Measurements from ENCODE around the gene DCAF15.
"Not testable (repeated sequence)": the region's sequence is repeated elsewhere in the genome, so short reads cannot be mapped to it uniquely, and the experiment has no call there.

Gene DCAF15

DNA sequence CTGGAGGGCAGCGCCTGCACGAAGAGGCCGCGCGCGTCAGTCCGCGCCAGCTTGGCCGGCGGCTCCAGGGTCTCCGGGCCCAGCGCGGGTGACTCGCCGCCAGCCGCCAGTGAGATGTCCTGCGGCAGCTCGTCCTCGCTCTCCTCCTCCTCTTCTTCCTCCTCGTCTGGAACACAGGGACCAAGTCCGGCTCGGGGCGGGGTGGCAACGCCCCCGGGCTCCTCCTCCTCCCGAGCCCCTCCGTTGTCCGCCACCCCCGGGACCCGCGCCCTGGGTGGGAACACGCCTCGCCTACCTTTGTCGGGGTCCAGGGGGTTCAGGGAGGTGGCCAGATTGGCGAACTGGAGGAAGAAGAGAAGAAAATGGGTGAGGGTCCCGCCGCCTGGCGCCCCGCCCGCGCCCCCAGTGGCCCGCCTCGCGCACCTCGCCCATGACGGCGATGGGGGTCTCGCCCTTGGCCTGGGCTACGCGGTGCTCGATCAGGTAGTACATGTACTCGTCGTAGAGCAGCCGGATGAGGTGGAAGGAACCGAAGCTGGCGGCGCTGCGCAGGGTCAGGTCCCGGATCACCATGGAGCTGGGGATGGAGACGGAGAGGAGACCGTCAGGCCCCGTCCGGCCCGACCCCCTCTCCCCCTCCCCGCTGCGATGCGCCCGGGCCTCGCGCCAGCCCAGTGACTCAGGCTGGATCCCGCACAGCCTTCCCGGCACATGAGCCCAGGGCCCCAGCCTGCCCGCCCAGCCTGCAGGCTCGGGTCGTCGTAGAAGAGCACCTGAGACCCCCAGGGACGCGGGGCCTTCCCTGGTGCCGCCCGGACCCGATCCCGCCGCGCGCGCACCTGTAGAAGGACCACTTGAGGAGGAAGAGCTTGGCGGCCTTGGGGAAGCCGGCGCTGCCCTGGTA, 10.6 kb downstream of the DCAF15 start:
- no peak overlapping the region for H3K4me3 ChIP-seq (ENCODE audit: control insufficient read depth, low read depth, low read length)
- TF ChIP-seq, protein P1, sequence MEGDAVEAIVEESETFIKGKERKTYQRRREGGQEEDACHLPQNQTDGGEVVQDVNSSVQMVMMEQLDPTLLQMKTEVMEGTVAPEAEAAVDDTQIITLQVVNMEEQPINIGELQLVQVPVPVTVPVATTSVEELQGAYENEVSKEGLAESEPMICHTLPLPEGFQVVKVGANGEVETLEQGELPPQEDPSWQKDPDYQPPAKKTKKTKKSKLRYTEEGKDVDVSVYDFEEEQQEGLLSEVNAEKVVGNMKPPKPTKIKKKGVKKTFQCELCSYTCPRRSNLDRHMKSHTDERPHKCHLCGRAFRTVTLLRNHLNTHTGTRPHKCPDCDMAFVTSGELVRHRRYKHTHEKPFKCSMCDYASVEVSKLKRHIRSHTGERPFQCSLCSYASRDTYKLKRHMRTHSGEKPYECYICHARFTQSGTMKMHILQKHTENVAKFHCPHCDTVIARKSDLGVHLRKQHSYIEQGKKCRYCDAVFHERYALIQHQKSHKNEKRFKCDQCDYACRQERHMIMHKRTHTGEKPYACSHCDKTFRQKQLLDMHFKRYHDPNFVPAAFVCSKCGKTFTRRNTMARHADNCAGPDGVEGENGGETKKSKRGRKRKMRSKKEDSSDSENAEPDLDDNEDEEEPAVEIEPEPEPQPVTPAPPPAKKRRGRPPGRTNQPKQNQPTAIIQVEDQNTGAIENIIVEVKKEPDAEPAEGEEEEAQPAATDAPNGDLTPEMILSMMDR (conservative IDR thresholded peaks at IDR 0.05; ENCODE audit: control insufficient read depth, insufficient read depth, low read depth, low read length) = no peak
- peak; percentile 40 for DNase-seq (ENCODE audit: low read depth)

DNA sequence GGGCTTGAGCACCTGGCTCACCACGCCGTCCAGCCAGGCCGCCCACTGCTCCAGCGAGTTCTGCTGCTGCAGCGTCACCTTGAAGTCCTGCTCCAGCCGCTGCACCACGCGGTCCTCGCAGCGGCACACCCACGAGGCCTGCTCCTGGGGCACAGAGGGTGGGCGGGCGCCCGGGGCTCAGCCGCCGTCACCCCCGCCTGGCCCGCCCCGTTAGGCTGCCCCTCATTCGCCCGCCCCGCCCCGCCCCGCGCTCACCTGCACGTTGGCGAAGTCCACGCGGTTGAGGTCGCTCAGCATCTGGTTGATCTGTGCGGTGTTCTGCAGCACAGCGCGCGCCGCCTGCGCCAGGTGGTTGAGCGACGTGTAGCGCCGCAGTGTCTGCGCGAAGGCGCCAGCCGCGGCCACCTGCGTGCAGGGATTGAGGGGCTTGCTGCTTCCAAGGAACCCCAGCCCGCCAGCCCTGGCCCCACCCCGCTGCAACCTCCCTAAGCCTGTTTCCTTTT, 11.3 kb downstream of the DCAF15 start:
- H3K4me3 ChIP-seq (ENCODE audit: control insufficient read depth, low read depth, low read length) = no peak overlapping the region
- DNase-seq (ENCODE audit: low read depth) = no peak
- TF ChIP-seq, protein P1 (conservative IDR thresholded peaks at IDR 0.05; ENCODE audit: control insufficient read depth, insufficient read depth, low read depth, low read length) = no peak

DNA sequence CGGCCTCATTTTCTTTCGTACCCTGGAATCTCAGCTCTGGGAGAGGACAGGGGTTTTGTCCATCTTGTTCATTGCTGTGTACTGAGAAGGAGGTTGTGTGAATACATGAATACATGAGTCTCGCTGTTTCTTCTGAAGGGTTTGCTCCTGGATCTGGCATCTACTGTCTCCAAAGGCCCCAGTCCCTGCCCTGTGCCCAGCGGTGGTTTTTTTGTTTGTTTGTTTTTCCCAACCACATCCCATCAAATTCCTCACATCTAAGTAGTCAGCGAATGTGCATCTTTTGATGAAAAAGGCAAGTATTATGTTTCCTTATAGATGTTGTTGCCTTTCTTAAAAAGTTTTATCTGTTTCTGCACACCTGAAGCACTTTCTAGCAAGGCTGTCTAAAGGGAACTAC, 12.5 kb downstream of the DCAF15 start:
- no peak overlapping the region for H3K4me3 ChIP-seq (ENCODE audit: control insufficient read depth, low read depth, low read length)
- TF ChIP-seq, protein P1 (conservative IDR thresholded peaks at IDR 0.05; ENCODE audit: control insufficient read depth, insufficient read depth, low read depth, low read length) = no peak
- DNase-seq (ENCODE audit: low read depth) = peak; percentile 57

DNA sequence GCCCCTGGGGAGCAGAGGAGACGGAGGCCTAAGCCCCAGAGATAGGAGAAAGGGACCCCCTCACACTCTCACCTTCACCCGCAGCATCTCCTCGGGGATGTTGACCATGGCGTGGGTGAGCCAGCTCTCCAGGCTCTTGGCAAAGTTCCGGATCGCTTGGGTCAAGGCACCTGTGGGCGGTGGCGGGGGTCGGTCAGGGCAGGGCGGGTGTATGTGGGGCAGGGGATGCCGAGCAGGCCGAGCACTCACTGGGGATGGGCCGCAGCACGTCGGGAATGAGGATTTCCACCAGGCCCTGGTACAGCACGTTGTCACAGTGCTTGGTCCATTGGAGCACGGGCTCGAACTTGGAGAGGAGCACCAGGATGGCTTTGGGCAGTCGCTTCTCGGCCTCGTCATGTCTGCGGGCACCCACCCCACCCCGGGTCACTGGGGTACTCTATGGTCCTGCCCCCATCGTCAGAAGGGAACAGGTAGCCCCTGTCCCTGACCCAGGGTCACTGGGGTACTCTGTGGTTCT, 13.1 kb downstream of the DCAF15 start:
- no peak overlapping the region for H3K4me3 ChIP-seq (ENCODE audit: control insufficient read depth, low read depth, low read length)
- TF ChIP-seq, protein P1 (conservative IDR thresholded peaks at IDR 0.05; ENCODE audit: control insufficient read depth, insufficient read depth, low read depth, low read length) = no peak
- DNase-seq (ENCODE audit: low read depth) = no peak

DNA sequence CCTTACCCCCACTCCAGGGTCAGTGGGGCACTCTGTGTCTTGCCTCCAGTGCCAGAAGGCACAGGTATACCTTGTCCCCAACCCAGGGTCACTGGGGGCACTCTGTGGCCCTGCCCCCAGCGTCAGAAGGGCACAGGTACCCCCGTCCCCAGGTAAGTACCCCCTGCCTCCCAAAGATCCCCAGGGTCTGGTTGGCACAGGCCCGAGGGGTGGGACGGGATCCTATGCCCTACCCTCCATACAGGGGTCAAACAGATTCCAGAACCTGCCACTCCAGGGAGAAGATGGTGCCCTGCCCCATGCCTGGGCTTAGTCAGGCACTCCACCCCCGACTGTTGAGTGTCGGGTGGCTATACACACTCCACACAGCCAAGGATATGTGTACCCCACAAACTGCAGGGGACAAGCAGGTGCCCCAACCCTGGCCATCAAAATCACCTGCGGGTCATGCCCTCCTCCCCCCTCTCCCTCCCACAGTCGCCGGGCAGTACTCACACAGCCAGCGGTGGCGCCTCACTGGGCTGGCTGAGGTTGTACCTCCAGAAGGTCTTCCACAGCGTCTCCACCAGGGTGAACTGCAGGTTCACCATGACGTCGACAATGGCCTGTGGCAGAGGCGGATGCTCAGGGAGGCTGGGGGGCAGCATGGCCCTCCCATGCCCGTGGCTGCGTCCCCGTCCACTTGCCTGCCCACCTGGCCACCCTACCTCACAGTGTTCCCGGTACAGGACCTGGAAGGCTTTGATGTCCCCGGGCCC, 13.8 kb downstream of the DCAF15 start:
- no peak for DNase-seq (ENCODE audit: low read depth)
- H3K4me3 ChIP-seq (ENCODE audit: control insufficient read depth, low read depth, low read length) = no peak overlapping the region
- TF ChIP-seq, protein P1 (conservative IDR thresholded peaks at IDR 0.05; ENCODE audit: control insufficient read depth, insufficient read depth, low read depth, low read length) = no peak

DNA sequence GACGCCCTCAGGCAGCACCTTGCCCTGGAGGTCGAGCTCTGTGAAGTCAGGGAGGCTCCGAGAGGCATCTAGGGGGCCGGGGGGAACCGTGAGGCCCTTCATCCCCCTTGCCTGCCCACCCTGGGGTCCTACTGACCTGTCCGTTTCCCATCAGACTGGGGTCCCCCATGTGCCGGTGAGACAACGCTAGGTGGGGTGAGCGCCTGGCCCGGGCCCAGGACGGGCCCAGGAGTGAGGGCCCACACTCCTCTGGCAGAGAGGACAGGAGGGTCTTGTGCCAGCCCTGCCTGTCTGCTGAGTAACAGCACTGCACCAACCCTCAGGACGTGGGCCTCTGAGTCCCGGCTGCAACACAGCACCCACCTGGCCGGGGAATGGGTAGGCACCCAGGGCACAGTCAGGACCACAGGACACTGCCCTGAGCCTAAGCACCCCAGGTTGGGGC, 14.4 kb downstream of the DCAF15 start:
- DNase-seq (ENCODE audit: low read depth) = no peak
- H3K4me3 ChIP-seq (ENCODE audit: control insufficient read depth, low read depth, low read length) = no peak overlapping the region
- TF ChIP-seq, protein P1 (conservative IDR thresholded peaks at IDR 0.05; ENCODE audit: control insufficient read depth, insufficient read depth, low read depth, low read length) = no peak

DNA sequence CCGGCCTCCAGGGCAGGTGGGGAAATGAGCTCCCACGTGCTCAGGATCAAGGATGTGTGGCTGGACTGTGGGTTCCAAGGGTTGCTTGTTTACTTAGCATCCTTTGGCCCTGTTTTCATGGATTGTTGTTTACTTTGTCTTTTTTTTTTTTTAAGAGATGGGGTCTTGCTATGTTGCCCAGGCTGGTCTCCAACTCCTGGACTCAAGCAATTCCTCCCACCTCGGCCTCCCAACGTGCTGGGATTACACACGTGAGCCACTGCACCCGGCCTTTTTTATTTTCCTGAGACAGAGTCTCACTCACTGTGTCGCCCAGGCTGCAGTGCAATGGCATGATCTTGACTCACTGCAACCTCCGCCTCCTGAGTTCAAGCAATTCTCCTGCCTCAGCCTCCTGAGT, 14.9 kb downstream of the DCAF15 start:
- DNase-seq (ENCODE audit: low read depth); H3K4me3 ChIP-seq (ENCODE audit: control insufficient read depth, low read depth, low read length): not testable (repeated sequence)

Data from fibroblast of mammary gland (primary cell).